HG03097 (cell line): Measurements from ENCODE around the gene DNAJC18.
"Not testable (repeated sequence)": the region's sequence is repeated elsewhere in the genome, so short reads cannot be mapped to it uniquely, and the experiment has no call there.

Experiments
- ATAC-seq: cut with Tn5 transposase; IDR thresholded peaks from one replicate; pipeline ENCODE4 v1.9.1; 2021; ENCODE audit not compliant: unreplicated experiment, low FRiP score

The DNAJC18 gene

GRCh38 chr5:139461698-139462097 is 22.4 kb upstream of the DNAJC18 start:
- ATAC-seq = no peak

- ATAC-seq = no peak
Observed at GRCh38 chr5:139461176-139461575, 21.9 kb upstream of the DNAJC18 start.

GRCh38 chr5:139460455-139460854 is 21.1 kb upstream of the DNAJC18 start:
- ATAC-seq = no peak

- ATAC-seq = peak; percentile 24
Observed at GRCh38 chr5:139459451-139459934, 20.2 kb upstream of the DNAJC18 start.

GRCh38 chr5:139458580-139459407 is 19.5 kb upstream of the DNAJC18 start:
- peak; percentile 63 for ATAC-seq

- ATAC-seq = no peak
Observed at GRCh38 chr5:139457653-139458306, 18.5 kb upstream of the DNAJC18 start.

GRCh38 chr5:139457241-139457640 is 17.9 kb upstream of the DNAJC18 start:
- no peak for ATAC-seq

GRCh38 chr5:139456776-139457175 is 17.5 kb upstream of the DNAJC18 start:
- ATAC-seq = no peak

GRCh38 chr5:139454568-139455290 is 15.4 kb upstream of the DNAJC18 start:
- ATAC-seq = no peak

GRCh38 chr5:139453683-139454567 is 14.6 kb upstream of the DNAJC18 start:
- no peak for ATAC-seq

GRCh38 chr5:139451878-139452660 is 12.7 kb upstream of the DNAJC18 start:
- ATAC-seq = no peak

- ATAC-seq = no peak
Observed at GRCh38 chr5:139451176-139451575, 11.9 kb upstream of the DNAJC18 start.

GRCh38 chr5:139446956-139447779 is 7.8 kb upstream of the DNAJC18 start:
- no peak for ATAC-seq

- no peak for ATAC-seq
Observed at GRCh38 chr5:139445325-139446170, 6.2 kb upstream of the DNAJC18 start.

- ATAC-seq = no peak
Observed at GRCh38 chr5:139443831-139444453, 4.6 kb upstream of the DNAJC18 start.

GRCh38 chr5:139440416-139440815 is 1.1 kb upstream of the DNAJC18 start:
- ATAC-seq = not testable (repeated sequence)

- ATAC-seq = no peak
Observed at GRCh38 chr5:139438707-139439012, 665 bp downstream of the DNAJC18 start.
